ENCODE results near the gene DCXR. TPM values are rescaled to one million over a fixed set of nuclear protein-coding genes. Genes with fewer than 3 reads are reported as not detected.

DCXR gene
- total RNA-seq, 1 donor from 2014 or later = 158 TPM

GRCh38 chr17:82062076-82062983, 24.8 kb upstream of the DCXR start:
- H3K4me1 Mint-ChIP-seq (ENCODE audit: unreplicated experiment) = no peaks in the 10 kb centered on the region
- H3K9me3 Mint-ChIP-seq = no peaks in the 10 kb centered on the region
- no peak overlapping the region for H3K4me3 Mint-ChIP-seq
- H3K27ac Mint-ChIP-seq = no peak overlapping the region
- no peak for DNase-seq (ENCODE audit: extremely low spot score, unreplicated experiment)
- no peaks in the 10 kb centered on the region for H3K27me3 Mint-ChIP-seq
- H3K36me3 Mint-ChIP-seq = no peaks in the 10 kb centered on the region
- no peak for TF ChIP-seq CTCF (conservative IDR thresholded peaks at IDR 0.05)

- Mint-ChIP-seq H3K27me3 (no peaks in the 10 kb centered on the region), H3K36me3 (no peaks in the 10 kb centered on the region), H3K4me3 (no peak overlapping the region), H3K4me1 (ENCODE audit: unreplicated experiment) (no peaks in the 10 kb centered on the region), H3K27ac (no peak overlapping the region), H3K9me3 (no peaks in the 10 kb centered on the region)
- TF ChIP-seq CTCF (conservative IDR thresholded peaks at IDR 0.05) = no peak
- DNase-seq (ENCODE audit: extremely low spot score, unreplicated experiment) = no peak
Observed at GRCh38 chr17:82061047-82061925, 23.8 kb upstream of the DCXR start.

- Mint-ChIP-seq H3K9me3 (no peaks in the 10 kb centered on the region), H3K27me3 (no peaks in the 10 kb centered on the region), H3K4me3 (no peak overlapping the region), H3K27ac (no peak overlapping the region), H3K4me1 (ENCODE audit: unreplicated experiment) (no peaks in the 10 kb centered on the region), H3K36me3 (no peaks in the 10 kb centered on the region)
- TF ChIP-seq CTCF (conservative IDR thresholded peaks at IDR 0.05) = no peak
- no peak for DNase-seq (ENCODE audit: extremely low spot score, unreplicated experiment)
Observed at GRCh38 chr17:82060614-82061013, 23.1 kb upstream of the DCXR start.

GRCh38 chr17:82060001-82060380, 22.5 kb upstream of the DCXR start:
- Mint-ChIP-seq H3K27me3 (no peaks in the 10 kb centered on the region), H3K36me3 (no peaks in the 10 kb centered on the region), H3K27ac (no peak overlapping the region), H3K9me3 (no peaks in the 10 kb centered on the region), H3K4me1 (ENCODE audit: unreplicated experiment) (no peaks in the 10 kb centered on the region), H3K4me3 (no peak overlapping the region)
- no peak for DNase-seq (ENCODE audit: extremely low spot score, unreplicated experiment)
- TF ChIP-seq CTCF (conservative IDR thresholded peaks at IDR 0.05) = no peak

- no peak for DNase-seq (ENCODE audit: extremely low spot score, unreplicated experiment)
- no peaks in the 10 kb centered on the region for H3K27me3 Mint-ChIP-seq
- H3K4me1 Mint-ChIP-seq (ENCODE audit: unreplicated experiment) = no peaks in the 10 kb centered on the region
- no peak overlapping the region for H3K27ac Mint-ChIP-seq
- H3K9me3 Mint-ChIP-seq = no peaks in the 10 kb centered on the region
- TF ChIP-seq CTCF (conservative IDR thresholded peaks at IDR 0.05) = no peak
- no peaks in the 10 kb centered on the region for H3K36me3 Mint-ChIP-seq
- H3K4me3 Mint-ChIP-seq = no peak overlapping the region
Observed at GRCh38 chr17:82059272-82060000, 21.9 kb upstream of the DCXR start.
